HUES64 (cell line): ENCODE data around the gene HS1BP3.

ENCODE experiments used
- H3K27ac ChIP-seq: 2 replicates; pipeline ENCODE4 v1.7.0; 2013; ENCODE audit warnings: low read depth, low read length, inconsistent platforms
- H3K27me3 ChIP-seq: 2 replicates; pipeline ENCODE4 v1.6.1; 2013; ENCODE audit warnings: mild to moderate bottlenecking, low read length; ENCODE audit not compliant: insufficient read depth
- H3K36me3 ChIP-seq: 2 replicates; pipeline ENCODE4 v1.6.1; 2013; ENCODE audit warnings: mild to moderate bottlenecking, low read length; ENCODE audit not compliant: insufficient read depth
- H3K4me1 ChIP-seq: 2 replicates; pipeline ENCODE4 v1.6.1; 2013; ENCODE audit warnings: mild to moderate bottlenecking, low read length, moderate library complexity; ENCODE audit not compliant: insufficient read depth
- H3K4me3 ChIP-seq: 2 replicates; pipeline ENCODE4 v1.5.1; 2013; ENCODE audit warnings: mild to moderate bottlenecking, low read length, moderate library complexity
- H3K9ac ChIP-seq: 2 replicates; pipeline ENCODE4 v1.6.1; 2013; ENCODE audit warnings: mild to moderate bottlenecking, low read depth, low read length
- H3K9me3 ChIP-seq: 2 replicates; pipeline ENCODE4 v1.6.1; 2013; ENCODE audit warnings: low read depth, low read length; ENCODE audit not compliant: insufficient read depth
- WGBS: fragments of 150-250, 120-280 bp; methylation state at CpG from one replicate; pipeline ENCODE4 v1.1.7; 2013; ENCODE audit warnings: missing lambda C conversion rate; 5-methylcytosine and 5-hydroxymethylcytosine counted together

Gene HS1BP3

DNA sequence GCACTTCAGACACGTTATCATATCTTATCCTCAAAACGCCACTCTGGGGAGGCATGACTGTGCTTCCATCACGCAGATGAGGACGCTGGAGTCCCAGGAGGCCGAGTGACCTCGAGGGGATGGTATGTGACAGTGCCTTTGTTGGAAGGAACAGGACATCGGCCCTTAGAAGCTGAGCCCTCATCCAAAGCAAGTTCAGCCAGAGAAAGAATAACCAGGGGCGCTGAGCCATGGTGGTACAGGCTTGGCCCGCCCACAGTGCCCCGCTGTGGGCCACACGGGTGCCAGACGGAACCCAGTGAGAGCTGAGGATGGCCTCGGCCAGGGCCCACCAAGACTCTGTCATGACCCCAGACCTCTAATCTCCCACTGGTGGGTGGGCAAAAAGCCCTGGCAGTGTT, 31.3 kb downstream of the HS1BP3 start:
- 87% methylated on average over 13 of the region's 13 CpGs for WGBS
- H3K4me1 ChIP-seq: peaks cover 12% of the 10 kb centered on the region; the same call in 1 of the 2 replicates
- H3K4me3 ChIP-seq: no peak overlapping the region

DNA sequence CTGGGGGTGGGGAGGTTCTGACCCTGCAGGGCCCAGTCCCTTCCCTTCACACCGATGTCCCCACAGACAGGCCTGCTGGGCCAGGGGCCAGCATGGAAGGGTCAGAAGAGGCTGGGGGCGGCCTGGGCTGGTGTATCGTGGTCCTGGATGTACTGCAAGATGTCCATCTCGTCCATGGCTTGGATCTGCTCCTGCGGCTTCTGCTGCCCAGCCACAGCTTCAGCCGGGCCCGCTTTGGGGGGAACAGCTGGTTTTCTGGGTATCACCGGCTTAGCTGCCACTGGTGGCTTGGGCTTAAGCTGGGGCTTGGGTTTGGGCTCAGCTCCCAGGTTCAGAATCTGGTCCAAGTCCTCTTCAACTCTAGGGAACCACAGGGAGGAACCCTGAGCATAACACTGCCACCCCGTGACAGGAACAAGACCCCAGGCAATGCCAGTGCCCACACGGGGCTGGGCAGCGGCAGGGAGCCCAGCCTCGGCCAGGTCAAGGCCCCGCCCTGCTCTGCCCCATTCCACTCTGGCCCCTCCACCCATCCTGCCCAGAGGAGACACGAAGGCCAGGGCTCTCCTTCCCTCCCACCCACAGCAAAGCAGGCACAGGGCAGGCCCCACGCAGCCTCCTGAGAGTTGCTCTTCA, 31.9 kb downstream of the HS1BP3 start:
- Histone ChIP-seq H3K27me3 (no peaks in the 10 kb centered on the region), H3K4me3 (no peak overlapping the region), H3K27ac (no peak overlapping the region), H3K4me1 (peaks cover 18% of the 10 kb centered on the region), H3K9ac (no peak overlapping the region), H3K9me3 (no peaks in the 10 kb centered on the region), H3K36me3 (no peaks in the 10 kb centered on the region)
- WGBS: 93% methylated on average over 15 of the region's 15 CpGs

More for the DNA sequence above, 31.3 kb downstream of the HS1BP3 start:
- Histone ChIP-seq H3K27me3 (no peaks in the 10 kb centered on the region), H3K27ac (no peak overlapping the region), H3K9me3 (no peaks in the 10 kb centered on the region), H3K9ac (no peak overlapping the region), H3K36me3 (peaks cover 4% of the 10 kb centered on the region; the same call in 1 of the 2 replicates)

DNA sequence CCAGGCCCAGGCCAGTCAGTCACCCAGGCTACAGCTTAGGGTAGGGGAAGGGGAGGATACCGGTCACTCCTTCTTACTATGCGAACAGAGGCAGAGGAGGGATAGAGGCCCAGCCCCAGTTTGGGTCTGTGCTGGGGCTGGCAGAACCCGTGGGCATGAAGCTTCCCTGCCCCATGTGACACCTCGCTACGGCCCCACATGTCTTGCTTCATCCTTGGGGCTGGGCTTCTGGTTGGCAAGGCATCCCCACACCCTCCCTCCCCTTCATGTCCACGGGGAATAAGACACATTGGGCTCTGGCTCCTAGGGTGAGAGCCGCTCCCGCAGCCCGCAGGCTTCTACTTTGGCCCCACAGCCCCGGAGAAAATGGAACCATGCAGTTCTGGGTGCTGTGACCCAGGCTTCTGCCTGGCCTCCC, 32.4 kb downstream of the HS1BP3 start:
- Histone ChIP-seq H3K4me3 (no peak overlapping the region), H3K9ac (no peak overlapping the region), H3K27me3 (no peaks in the 10 kb centered on the region), H3K4me1 (peaks cover 20% of the 10 kb centered on the region), H3K36me3 (no peaks in the 10 kb centered on the region), H3K9me3 (no peaks in the 10 kb centered on the region), H3K27ac (no peak overlapping the region)
- 84% methylated on average over 10 of the region's 10 CpGs for WGBS

DNA sequence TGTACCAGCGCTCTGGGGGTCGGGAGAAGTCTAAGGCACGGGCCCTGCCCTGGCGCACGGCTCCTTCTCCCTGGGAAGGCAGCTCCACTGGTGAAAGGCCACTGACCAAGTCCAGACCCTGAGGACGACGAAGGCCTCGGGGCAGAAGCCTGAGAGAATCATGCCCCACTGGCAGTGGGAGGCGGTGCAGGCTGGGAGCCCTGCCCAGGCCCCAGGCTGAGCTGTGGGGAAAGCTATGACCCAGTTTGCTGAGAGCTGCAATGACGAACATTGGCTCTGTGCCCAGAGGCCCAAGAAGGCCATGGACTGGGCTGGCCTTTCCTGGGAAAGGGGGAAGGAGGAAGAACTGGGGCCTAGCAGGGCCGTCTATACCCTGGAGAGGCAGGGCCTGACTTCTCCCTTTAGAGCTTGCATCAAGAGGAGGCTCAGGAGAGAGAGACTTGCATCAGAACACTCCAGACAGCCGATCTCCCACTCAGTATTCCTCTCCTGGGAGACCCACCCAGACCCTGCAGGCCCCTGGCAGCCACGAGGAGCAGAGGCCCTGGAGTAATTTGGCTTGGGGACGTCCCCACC, 32.9 kb downstream of the HS1BP3 start:
- H3K27ac ChIP-seq: no peak overlapping the region
- no peaks in the 10 kb centered on the region for H3K36me3 ChIP-seq
- 82% methylated on average over 14 of the region's 14 CpGs for WGBS
- H3K9ac ChIP-seq: no peak overlapping the region
- H3K4me1 ChIP-seq: peaks cover 20% of the 10 kb centered on the region
- H3K4me3 ChIP-seq: no peak overlapping the region
- no peaks in the 10 kb centered on the region for H3K27me3 ChIP-seq
- H3K9me3 ChIP-seq: no peaks in the 10 kb centered on the region

DNA sequence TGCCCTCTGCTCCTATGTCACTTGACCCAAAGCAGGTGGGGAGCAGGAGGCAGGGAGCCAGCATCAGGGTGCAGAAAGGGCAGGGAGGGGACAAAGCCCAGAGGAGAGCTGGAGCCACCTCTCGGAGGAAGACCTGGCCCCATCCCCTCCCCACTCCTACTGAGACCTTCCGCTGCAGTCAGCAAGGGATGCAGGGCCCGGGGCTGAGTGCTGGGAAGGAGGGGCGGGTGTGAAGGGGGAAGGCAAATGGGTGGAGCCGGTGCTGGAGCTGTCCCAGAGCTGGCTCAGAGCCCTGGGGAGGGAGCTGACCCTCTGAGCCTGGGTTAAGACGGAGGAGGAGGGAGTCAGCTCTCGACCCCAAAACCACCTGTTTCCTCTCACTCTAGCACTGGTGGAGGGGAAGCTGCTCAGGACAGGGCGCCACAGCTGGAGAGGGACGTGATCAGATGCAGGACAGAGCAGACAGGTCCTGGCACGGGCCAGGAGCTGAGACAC, 33.8 kb downstream of the HS1BP3 start:
- peaks cover 20% of the 10 kb centered on the region for H3K4me1 ChIP-seq
- no peaks in the 10 kb centered on the region for H3K36me3 ChIP-seq
- no peak overlapping the region for H3K27ac ChIP-seq
- 36% methylated on average over 8 of the region's 10 CpGs for WGBS
- H3K27me3 ChIP-seq: no peaks in the 10 kb centered on the region
- H3K4me3 ChIP-seq: no peak overlapping the region
- H3K9ac ChIP-seq: no peak overlapping the region
- H3K9me3 ChIP-seq: no peaks in the 10 kb centered on the region

DNA sequence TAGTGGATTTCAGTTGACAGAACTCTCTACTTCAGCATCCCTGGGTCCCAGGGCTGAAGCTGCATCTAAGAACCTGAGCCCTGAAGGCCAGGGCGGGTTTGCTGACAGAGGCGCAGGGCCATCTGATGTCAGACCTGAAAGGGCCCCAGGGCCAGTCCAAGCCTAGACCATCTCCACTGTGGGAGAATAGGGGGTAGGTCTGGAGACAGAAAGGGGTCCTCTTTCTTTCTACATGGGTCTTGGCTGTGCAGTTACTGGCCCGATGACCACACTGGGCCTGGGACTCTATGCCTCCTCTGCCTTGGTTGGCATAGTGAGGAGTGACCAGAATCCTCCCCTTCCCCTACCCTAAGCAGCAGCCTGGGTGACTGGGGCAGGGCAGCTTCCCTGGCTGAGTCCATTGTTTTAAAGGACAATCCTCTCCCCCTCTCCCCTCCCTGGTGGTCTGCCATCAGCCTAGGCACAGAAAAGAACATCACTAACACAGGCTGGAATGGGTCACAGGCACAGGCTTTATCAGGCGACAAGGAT, 34.5 kb downstream of the HS1BP3 start:
- Histone ChIP-seq H3K27me3 (no peaks in the 10 kb centered on the region), H3K4me1 (peaks cover 20% of the 10 kb centered on the region), H3K9me3 (no peaks in the 10 kb centered on the region), H3K4me3 (no peak overlapping the region), H3K36me3 (no peaks in the 10 kb centered on the region), H3K9ac (no peak overlapping the region), H3K27ac (no peak overlapping the region)
- WGBS: 96% methylated on average over 4 of the region's 4 CpGs

DNA sequence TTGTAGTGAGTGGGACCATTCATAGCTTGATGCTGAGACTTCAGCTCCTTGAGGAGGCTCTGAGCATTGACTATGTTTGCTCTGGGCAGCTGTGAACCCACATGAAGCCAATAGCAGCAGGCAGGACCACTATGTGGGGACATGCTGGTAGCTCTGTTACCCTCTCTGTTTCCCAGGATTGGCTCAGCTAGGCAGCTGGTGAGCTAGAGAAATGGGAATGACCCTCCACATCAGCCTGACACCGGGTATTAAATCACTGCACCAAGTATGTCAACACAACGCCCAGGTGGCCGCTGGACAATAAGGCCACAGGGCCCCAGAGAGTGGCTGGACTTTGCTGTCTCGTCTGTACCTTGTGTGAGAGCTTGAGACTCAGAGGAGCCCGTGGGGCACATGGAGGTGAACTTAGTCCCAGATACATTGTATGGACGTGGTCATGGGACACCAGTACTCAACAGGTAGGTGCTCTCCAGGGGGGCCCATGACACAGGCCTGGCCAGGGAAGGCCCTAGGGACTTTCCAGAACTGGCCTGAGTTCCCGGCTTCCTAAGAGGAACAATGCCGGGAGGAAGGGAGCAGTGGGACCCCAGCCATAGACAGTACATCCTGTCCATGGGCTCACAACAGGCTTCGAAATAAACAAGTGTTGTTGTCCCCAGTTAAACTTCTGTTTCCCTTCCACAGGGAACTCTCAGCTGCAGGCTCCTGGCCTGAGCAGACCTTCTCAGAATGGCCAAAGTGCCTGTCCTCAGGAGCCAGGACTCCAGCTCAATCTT, 35.2 kb downstream of the HS1BP3 start:
- Histone ChIP-seq H3K36me3 (no peaks in the 10 kb centered on the region), H3K27ac (no peak overlapping the region), H3K27me3 (no peaks in the 10 kb centered on the region), H3K9me3 (no peaks in the 10 kb centered on the region), H3K9ac (no peak overlapping the region), H3K4me3 (no peak overlapping the region), H3K4me1 (peaks cover 20% of the 10 kb centered on the region)
- 80% methylated on average over 9 of the region's 9 CpGs for WGBS

DNA sequence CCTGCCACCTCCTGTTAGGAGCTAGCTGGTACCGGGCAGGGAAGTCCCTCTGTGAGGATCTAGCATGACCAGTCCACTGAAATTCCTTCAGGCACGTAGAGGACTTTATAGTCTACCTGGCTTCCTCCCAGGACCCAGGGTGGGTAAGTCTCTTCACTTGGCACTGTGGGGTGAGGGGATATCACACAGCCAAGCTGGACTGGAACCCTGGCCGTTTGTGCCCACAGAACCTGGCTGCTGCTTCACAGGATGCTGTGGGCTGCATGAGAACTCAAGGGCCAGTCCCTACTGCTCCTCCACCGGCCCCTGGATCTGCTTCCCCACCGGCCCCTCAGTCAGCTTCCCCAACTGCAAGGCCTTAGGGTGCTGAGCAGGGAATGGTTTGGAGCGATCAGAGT, 35.8 kb downstream of the HS1BP3 start:
- H3K36me3 ChIP-seq: no peaks in the 10 kb centered on the region
- WGBS: 75% methylated on average over 6 of the region's 6 CpGs

DNA sequence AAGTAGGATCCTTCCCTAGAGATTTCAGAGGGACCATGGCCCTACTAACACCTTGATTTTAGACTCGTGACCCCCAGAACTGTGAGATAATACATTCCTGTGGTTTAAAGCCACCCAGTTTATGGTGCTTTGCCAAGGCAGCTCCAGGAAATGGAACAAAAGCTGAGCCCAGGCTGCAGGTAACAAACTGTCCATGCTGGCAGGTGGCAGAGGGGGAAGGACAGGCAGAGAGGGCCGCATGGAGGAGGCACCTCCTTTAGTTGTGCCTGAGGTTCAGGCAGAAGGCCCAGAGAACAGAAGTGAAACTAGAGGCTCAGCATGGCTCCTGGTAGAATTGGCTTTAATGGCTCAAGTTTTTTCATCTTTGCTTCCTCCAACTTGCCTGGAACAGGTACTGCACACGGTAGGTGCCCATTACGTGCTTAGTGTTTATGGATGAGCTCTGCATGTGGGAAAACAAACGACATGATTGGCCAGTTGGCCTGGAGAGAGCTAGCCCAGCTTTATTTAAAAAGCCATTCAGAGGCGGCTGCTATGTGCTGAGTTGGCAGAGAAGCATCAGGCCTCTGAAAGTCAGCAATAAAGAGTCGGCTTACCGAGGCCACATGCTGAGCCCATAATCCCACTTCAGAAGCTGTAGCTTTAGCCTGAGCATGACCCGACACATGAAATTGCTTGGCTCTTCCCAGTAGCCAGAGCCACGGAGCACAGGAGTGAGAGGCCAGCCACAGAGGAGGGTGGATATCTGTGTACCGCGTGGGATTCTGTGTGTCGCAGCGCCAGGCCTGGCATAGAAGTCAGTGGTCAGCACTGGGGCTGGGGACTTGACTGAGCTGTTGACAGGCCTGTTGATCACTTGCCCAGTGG, 36.5 kb downstream of the HS1BP3 start:
- 40% methylated on average over 14 of the region's 14 CpGs for WGBS
- Histone ChIP-seq H3K27ac (peak overlapping the region; percentile 1; the same call in 1 of the 2 replicates), H3K4me3 (no peak overlapping the region), H3K36me3 (no peaks in the 10 kb centered on the region), H3K9ac (no peak overlapping the region), H3K9me3 (no peaks in the 10 kb centered on the region), H3K27me3 (no peaks in the 10 kb centered on the region), H3K4me1 (peaks cover 20% of the 10 kb centered on the region)

More for the DNA sequence above, 35.8 kb downstream of the HS1BP3 start:
- Histone ChIP-seq H3K27me3 (no peaks in the 10 kb centered on the region), H3K4me3 (no peak overlapping the region), H3K27ac (no peak overlapping the region), H3K9ac (no peak overlapping the region), H3K4me1 (peaks cover 20% of the 10 kb centered on the region), H3K9me3 (no peaks in the 10 kb centered on the region)

DNA sequence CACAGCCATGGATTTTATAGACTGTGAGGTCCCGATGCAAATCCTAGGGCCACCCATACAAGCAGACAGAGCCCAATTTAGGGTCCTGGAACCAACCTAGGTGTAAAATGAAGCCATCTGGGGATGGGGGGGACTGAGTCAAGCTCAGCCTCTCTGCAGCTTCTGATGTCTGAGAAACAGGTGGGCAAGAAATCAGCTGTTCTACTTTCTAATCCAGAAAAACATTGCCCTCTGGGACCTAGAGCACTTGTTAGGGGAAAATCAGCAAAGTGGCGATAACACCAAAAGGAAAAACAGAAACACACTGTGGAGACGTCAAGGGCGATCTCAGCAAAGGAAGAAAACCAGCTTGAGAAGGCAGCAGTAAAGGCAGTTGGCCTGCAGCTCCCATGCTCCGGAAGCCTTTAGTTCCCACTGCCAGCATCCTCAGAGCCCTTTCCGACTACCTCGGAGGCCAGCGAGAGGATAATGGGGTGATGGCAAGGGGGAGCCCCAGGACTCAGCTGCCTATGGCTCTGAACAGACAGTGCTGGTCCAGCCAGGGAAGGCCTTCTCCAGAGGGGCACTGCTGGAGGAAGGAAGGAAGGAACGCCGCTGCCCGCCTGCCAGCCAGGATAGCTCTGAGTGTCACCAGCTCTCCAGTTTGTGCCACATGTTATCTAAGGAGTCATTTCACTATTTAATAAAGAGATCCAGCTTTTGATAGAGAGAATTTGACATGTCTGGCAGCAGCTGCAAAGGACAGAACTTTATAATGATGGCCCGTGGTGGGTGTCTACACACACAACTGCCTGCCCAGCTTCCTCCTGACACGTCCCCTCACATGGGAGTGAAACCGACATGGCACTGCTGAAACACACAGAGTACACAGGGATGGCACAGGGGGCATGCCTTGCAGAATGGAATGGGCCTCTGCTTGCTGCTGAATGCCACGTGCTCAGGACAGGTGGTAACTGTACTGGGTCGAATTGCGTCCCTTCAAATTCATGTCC, 37.7 kb downstream of the HS1BP3 start:
- Histone ChIP-seq H3K27ac (no peak overlapping the region), H3K9me3 (no peaks in the 10 kb centered on the region), H3K4me3 (no peak overlapping the region), H3K36me3 (no peaks in the 10 kb centered on the region), H3K27me3 (no peaks in the 10 kb centered on the region), H3K4me1 (peaks cover 20% of the 10 kb centered on the region), H3K9ac (no peak overlapping the region)
- WGBS: 91% methylated on average over 17 of the region's 17 CpGs
